ENCODE data around the gene RYR3.

GRCh38 chr15:33724321-33725036 is 413.7 kb downstream of the RYR3 start:
- TF ChIP-seq CTCF (IDR thresholded peaks at IDR 0.05; ENCODE audit: low read length) = no peak
- TF ChIP-seq EZH2 (optimal IDR thresholded peaks at IDR 0.05; ENCODE audit: low read depth, low read length) = no peak
- no peak for TF ChIP-seq EZH2phosphoT487 (IDR thresholded peaks at IDR 0.05; ENCODE audit: low read length)
